ENCODE data around the gene FYN.

DNA sequence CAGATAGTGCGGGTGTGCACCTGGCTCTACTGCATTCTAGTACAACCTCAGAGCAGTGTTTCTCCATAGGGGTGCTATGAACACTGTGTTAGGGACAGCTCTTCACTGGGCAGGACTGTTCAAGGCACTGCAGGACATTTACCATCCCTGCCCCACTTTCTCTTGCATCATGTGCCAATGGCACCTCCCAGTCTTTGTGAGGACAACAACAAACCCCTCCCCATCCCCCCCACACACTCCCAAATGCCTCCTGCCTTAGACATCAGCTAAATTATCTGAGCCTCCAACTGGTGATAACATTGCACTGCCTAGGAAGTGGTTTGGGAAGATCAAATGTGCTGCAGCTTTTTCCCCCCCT, 98.9 kb downstream of the FYN start:
- TF ChIP-seq CTCF (IDR thresholded peaks at IDR 0.05; ENCODE audit: low read depth, low read length, poor library complexity, severe bottlenecking) (no peak), EZH2phosphoT487 (IDR thresholded peaks at IDR 0.05; ENCODE audit: borderline replicate concordance, low read length) (no peak)

Measured in DOHH2 (cell line).